Hindlimb muscle (tissue), 1 donor: Measurements from ENCODE around the gene SLC23A2. TPM values are rescaled to one million over a fixed set of nuclear protein-coding genes. Genes with fewer than 3 reads are reported as not detected.
"Not testable (repeated sequence)": the region's sequence is repeated elsewhere in the genome, so short reads cannot be mapped to it uniquely, and the experiment has no call there.

Experiments used
- DNase-seq: peaks from one replicate; pipeline ENCODE4 v3.0.0-alpha.2; 2013
- polyA plus RNA-seq: library from polyadenylated mRNA; unstranded; fragments of 120-200 nt; gene quantifications from one replicate; pipeline ENCODE4 v1.2.1, GENCODE V29; 2013; ENCODE audit not compliant: insufficient read length

SLC23A2 gene
- polyA plus RNA-seq, 1 donor, result 11.4 TPM

GRCh38 chr20:4898282-4899244 lies 102.7 kb downstream of the SLC23A2 start:
- DNase-seq, result no peak

GRCh38 chr20:4897600-4897999 lies 103.7 kb downstream of the SLC23A2 start:
- DNase-seq, result no peak

GRCh38 chr20:4896971-4897497 lies 104.3 kb downstream of the SLC23A2 start:
- no peak for DNase-seq

GRCh38 chr20:4896119-4896702 lies 105.1 kb downstream of the SLC23A2 start:
- no peak for DNase-seq

- DNase-seq, result no peak
These were observed 106.3 kb downstream of the SLC23A2 start for GRCh38 chr20:4894981-4895381.

- no peak for DNase-seq
These were observed 106.9 kb downstream of the SLC23A2 start for GRCh38 chr20:4894409-4894808.

- no peak for DNase-seq
These were observed 107.6 kb downstream of the SLC23A2 start for GRCh38 chr20:4893709-4894108.

GRCh38 chr20:4891997-4892396 lies 109.3 kb downstream of the SLC23A2 start:
- DNase-seq, result no peak

- DNase-seq, result no peak
These were observed 110.0 kb downstream of the SLC23A2 start for GRCh38 chr20:4891190-4891763.

GRCh38 chr20:4889446-4889845 lies 111.9 kb downstream of the SLC23A2 start:
- DNase-seq, result no peak

- no peak for DNase-seq
These were observed 113.7 kb downstream of the SLC23A2 start for GRCh38 chr20:4887586-4887985.

- DNase-seq, result no peak
These were observed 114.4 kb downstream of the SLC23A2 start for GRCh38 chr20:4886771-4887527.

- no peak for DNase-seq
These were observed 115.4 kb downstream of the SLC23A2 start for GRCh38 chr20:4885877-4886276.

GRCh38 chr20:4883546-4883945 lies 117.8 kb downstream of the SLC23A2 start:
- DNase-seq, result no peak

- no peak for DNase-seq
These were observed 118.3 kb downstream of the SLC23A2 start for GRCh38 chr20:4883051-4883450.

GRCh38 chr20:4881006-4881730 lies 120.1 kb downstream of the SLC23A2 start:
- DNase-seq, result no peak

- no peak for DNase-seq
These were observed 121.3 kb downstream of the SLC23A2 start for GRCh38 chr20:4880051-4880450.

GRCh38 chr20:4878099-4878498 lies 123.2 kb downstream of the SLC23A2 start:
- DNase-seq, result not testable (repeated sequence)

- no peak for DNase-seq
These were observed 124.6 kb downstream of the SLC23A2 start for GRCh38 chr20:4876731-4877130.

- DNase-seq, result no peak
These were observed 125.0 kb downstream of the SLC23A2 start for GRCh38 chr20:4876301-4876700.

GRCh38 chr20:4875578-4876067 lies 125.7 kb downstream of the SLC23A2 start:
- DNase-seq, result no peak

GRCh38 chr20:4873396-4873795 lies 127.9 kb downstream of the SLC23A2 start:
- no peak for DNase-seq
